GM21390 (cell line): Measurements from ENCODE around the gene C19orf53.
"Not testable (repeated sequence)": the region's sequence is repeated elsewhere in the genome, so short reads cannot be mapped to it uniquely, and the experiment has no call there.

Source experiments
- ATAC-seq: cut with Tn5 transposase; IDR thresholded peaks from one replicate; pipeline ENCODE4 v1.9.1; 2021; ENCODE audit not compliant: unreplicated experiment

The C19orf53 gene

GRCh38 chr19:13774217-13775191 lies at the start of gene C19orf53:
Gene C19orf53 (plus strand): TSS chr19:13774456. CDS start chr19:13774478, 22 bp downstream.
- peak; percentile 94 for ATAC-seq

- ATAC-seq, result no peak
These were observed 47.9 kb upstream of the C19orf53 start for GRCh38 chr19:13726323-13726722.

- ATAC-seq, result no peak
These were observed 46.5 kb upstream of the C19orf53 start for GRCh38 chr19:13727798-13728197.

GRCh38 chr19:13729859-13730258 lies 44.4 kb upstream of the C19orf53 start:
- no peak for ATAC-seq

- peak; percentile 90 for ATAC-seq
These were observed 42.9 kb upstream of the C19orf53 start for GRCh38 chr19:13731147-13731964.

GRCh38 chr19:13732337-13732736 lies 41.9 kb upstream of the C19orf53 start:
- ATAC-seq, result no peak

- no peak for ATAC-seq
These were observed 39.5 kb upstream of the C19orf53 start for GRCh38 chr19:13734751-13735150.

GRCh38 chr19:13738073-13738472 lies 36.2 kb upstream of the C19orf53 start:
- ATAC-seq, result no peak

GRCh38 chr19:13741893-13742292 lies 32.4 kb upstream of the C19orf53 start:
- no peak for ATAC-seq

GRCh38 chr19:13742756-13743155 lies 31.5 kb upstream of the C19orf53 start:
- ATAC-seq, result no peak

- no peak for ATAC-seq
These were observed 30.1 kb upstream of the C19orf53 start for GRCh38 chr19:13744174-13744573.

GRCh38 chr19:13747098-13747453 lies 27.2 kb upstream of the C19orf53 start:
- no peak for ATAC-seq

GRCh38 chr19:13748169-13748828 lies 26.0 kb upstream of the C19orf53 start:
- ATAC-seq, result no peak

- no peak for ATAC-seq
These were observed 22.8 kb upstream of the C19orf53 start for GRCh38 chr19:13751436-13751835.

- ATAC-seq, result not testable (repeated sequence)
These were observed 20.6 kb upstream of the C19orf53 start for GRCh38 chr19:13753622-13754021.

GRCh38 chr19:13756210-13756609 lies 18.0 kb upstream of the C19orf53 start:
- ATAC-seq, result no peak

- no peak for ATAC-seq
These were observed 16.2 kb upstream of the C19orf53 start for GRCh38 chr19:13757805-13758772.

- ATAC-seq, result no peak
These were observed 15.5 kb upstream of the C19orf53 start for GRCh38 chr19:13758795-13759194.

GRCh38 chr19:13761423-13761822 lies 12.8 kb upstream of the C19orf53 start:
- no peak for ATAC-seq

- no peak for ATAC-seq
These were observed 11.5 kb upstream of the C19orf53 start for GRCh38 chr19:13762635-13763235.
